Measurements from ENCODE around the gene GPR31. TPM values are rescaled to one million over a fixed set of nuclear protein-coding genes. Genes with fewer than 3 reads are reported as not detected.
A peak's percentile ranks its signal among the peaks of the same experiment; 100 is the strongest.
"Not testable (repeated sequence)": the region's sequence is repeated elsewhere in the genome, so short reads cannot be mapped to it uniquely, and the experiment has no call there.

Gene GPR31, protein sequence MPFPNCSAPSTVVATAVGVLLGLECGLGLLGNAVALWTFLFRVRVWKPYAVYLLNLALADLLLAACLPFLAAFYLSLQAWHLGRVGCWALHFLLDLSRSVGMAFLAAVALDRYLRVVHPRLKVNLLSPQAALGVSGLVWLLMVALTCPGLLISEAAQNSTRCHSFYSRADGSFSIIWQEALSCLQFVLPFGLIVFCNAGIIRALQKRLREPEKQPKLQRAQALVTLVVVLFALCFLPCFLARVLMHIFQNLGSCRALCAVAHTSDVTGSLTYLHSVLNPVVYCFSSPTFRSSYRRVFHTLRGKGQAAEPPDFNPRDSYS
- total RNA-seq (2014; rRNA removed; shearing (Covaris generic)): not detected in 2 replicates
- polyA plus RNA-seq (2015; cell fraction: cytosol; rRNA removed): not detected in 2 replicates
- polyA plus RNA-seq (2015; cell fraction: nucleus; rRNA removed): not detected in 2 replicates

- no peak for DNase-seq (ENCODE audit: low read depth)
These were observed at the start of gene GPR31 for GRCh38 chr6:167157863-167158262. GPR31 (minus strand) TSS chr6:167157980; CDS start chr6:167157831, 149 bp downstream.

GRCh38 chr6:167207527-167207926, 49.7 kb upstream of the GPR31 start:
- no peak for DNase-seq (ENCODE audit: low read depth)

- not testable (repeated sequence) for DNase-seq (ENCODE audit: low read depth)
These were observed 47.5 kb upstream of the GPR31 start for GRCh38 chr6:167205316-167205715.

DNA sequence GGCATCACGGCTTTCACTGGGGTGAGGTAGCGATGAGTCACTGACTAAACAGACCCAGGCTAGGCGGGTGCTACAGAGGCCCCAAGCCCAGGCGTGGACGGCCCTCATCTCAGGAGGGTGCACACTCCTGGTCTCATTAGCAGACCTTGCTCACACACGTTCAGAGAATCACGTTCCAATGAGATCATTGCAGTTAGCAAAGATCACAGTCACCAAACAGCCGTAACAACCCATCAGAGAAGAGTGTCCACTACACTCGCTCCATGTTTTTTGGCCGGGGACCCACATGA, 46.2 kb upstream of the GPR31 start:
- peak; percentile 67 for DNase-seq (ENCODE audit: low read depth)

DNA sequence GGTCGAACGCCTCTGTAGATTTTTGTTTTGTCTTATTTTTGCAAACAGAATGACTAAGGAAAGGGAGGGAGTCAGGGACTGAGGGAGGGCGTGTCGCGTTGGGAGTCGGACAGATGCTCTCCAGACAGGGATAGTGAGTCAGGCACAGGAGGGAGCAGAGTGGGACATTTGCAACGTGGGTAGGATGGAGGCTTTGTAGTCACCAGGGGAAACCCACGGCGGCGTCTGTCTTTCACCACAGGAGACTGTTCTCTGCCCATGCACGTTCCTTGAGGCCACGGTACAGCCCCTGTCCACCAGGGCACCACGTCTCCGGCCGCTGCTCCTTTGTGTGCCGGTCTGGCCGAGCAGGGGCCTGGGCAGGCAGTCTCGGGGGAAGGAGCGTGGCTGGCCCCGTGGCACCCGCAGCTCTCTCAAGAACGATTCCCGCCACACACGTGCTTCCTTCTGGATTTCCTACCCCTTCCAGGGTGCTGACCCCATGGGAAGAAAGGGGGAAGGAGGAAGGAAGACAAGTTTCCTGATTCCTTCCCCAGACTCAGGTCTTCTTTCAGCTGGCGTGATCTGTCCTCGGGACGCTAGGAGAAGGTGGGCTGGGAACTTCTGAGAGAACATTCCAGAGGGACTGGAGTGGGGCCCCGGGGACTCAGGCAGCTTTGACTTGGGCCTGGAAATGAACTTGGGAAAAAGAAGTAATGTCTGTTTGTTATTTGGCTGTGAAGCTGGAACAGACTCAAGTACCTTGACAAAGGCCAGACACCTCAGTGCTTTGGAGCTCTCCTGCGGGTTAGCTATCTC, 45.7 kb upstream of the GPR31 start:
- peak; percentile 20 for DNase-seq (ENCODE audit: low read depth)

GRCh38 chr6:167202613-167203012, 44.8 kb upstream of the GPR31 start:
- not testable (repeated sequence) for DNase-seq (ENCODE audit: low read depth)

- DNase-seq (ENCODE audit: low read depth): no peak
These were observed 43.0 kb upstream of the GPR31 start for GRCh38 chr6:167200806-167201205.

- DNase-seq (ENCODE audit: low read depth): not testable (repeated sequence)
These were observed 38.3 kb upstream of the GPR31 start for GRCh38 chr6:167195941-167196610.

- DNase-seq (ENCODE audit: low read depth): not testable (repeated sequence)
These were observed 35.8 kb upstream of the GPR31 start for GRCh38 chr6:167193515-167194125.

DNA sequence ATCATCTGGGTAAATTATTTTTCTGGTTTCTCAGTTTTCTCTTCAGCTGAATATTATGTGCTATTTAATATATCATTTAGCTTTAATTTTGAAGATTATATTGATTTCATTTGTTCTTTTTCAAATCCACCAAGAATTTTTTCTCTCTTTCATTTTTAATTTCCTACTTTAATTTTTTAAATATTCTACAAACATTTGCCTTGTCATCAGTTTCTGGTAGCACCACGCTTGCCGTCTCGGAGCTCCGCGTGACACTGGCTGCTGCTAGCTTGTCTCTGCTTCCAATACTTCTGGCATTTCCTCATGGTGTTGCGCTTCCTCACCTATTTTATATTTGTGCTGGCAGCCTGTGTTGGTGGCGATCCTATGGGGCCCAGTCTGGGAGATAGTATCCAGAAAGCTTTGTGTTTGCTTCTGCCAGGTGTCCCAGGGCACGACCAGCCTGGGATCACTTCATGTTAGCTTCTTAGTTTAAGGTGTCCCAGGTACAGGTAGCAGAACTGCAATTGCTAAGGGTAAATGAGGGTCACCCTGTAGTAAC, 33.3 kb upstream of the GPR31 start:
- not testable (repeated sequence) for DNase-seq (ENCODE audit: low read depth)

GRCh38 chr6:167187275-167187674, 29.5 kb upstream of the GPR31 start:
- DNase-seq (ENCODE audit: low read depth): not testable (repeated sequence)

GRCh38 chr6:167185101-167185500, 27.3 kb upstream of the GPR31 start:
- DNase-seq (ENCODE audit: low read depth): not testable (repeated sequence)

DNA sequence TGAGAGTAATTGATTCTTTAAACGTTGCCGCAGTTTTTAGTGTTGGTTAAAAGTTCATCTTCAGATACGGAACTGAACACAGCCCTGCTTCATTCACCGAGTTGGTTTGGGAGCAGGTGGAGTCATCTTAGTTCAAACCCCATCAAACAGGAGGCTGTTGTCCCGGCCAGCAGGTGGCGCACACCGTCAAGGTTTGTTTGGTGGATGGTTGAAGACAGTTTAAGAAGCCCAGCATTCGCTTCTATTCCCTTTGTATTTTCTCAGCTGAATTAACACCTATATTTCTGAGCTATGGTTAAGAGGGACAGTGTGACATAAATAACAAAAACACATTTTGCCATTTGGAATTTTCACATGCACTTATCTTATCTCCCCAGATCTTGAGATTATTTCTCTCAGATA, 25.1 kb upstream of the GPR31 start:
- DNase-seq (ENCODE audit: low read depth): not testable (repeated sequence)

GRCh38 chr6:167181351-167181750, 23.6 kb upstream of the GPR31 start:
- DNase-seq (ENCODE audit: low read depth): not testable (repeated sequence)

GRCh38 chr6:167180086-167180485, 22.3 kb upstream of the GPR31 start:
- not testable (repeated sequence) for DNase-seq (ENCODE audit: low read depth)

GRCh38 chr6:167178896-167179655, 21.3 kb upstream of the GPR31 start:
- DNase-seq (ENCODE audit: low read depth): not testable (repeated sequence)

DNA sequence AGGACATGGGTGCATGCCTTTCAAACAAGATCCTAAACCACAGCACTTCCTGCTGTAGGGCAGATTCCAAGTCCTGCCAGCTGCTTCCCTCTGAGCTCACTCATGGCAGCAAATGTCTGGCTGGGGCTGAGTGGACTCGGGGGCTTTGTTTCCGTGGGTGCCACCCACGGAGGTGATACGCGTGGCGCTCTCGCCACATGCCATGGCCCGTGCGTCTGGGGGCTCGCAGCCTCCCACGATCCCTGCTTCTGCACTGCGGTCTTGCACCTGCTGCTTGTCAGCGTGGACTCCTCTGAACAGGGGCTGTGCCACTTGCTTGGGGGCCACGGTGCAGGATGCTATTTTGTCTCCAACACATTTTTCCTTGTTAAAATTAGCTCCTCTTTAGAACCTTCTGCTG, 19.5 kb upstream of the GPR31 start:
- not testable (repeated sequence) for DNase-seq (ENCODE audit: low read depth)

DNA sequence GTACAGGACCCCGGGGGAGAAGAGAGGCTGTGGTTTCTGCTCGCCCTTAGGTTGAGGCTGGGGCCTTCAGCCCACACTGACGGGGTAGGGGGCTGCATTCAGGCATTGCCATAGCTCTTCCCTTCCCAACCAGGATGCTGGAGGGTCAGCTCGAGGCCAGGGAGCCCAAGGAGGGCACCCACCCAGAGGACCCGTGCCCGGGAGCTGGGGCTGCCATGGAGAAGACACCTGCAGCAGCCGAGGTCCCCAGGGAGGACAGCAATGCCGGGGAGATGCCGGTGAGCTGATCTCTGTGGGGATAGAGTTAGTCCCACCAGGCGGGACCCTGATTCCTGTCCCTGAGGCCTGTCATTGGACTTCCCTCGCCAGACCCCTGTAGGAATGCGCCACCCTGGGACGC, 14.2 kb upstream of the GPR31 start:
- DNase-seq (ENCODE audit: low read depth): not testable (repeated sequence)

GRCh38 chr6:167171300-167171699, 13.5 kb upstream of the GPR31 start:
- DNase-seq (ENCODE audit: low read depth): not testable (repeated sequence)

DNA sequence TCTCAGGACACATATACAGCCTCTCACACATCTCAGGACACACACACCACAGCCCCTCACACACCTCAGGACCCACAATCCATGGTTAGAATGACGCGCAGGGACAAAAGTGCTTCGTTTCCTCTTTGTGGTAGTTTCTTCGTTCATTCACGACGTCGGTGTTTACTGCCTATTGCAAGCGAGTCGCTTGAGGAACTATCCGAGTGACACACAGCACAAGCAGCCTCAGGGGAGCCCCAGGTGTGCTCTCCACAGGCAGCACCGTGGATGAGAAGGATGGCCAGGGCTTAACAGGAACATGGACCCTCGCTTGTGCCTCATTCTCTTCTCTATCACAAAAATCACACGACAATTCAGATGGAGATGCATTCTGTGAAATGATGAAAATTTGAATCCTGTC, 12.1 kb upstream of the GPR31 start:
- DNase-seq (ENCODE audit: low read depth): not testable (repeated sequence)

All from HT1080 (cell line).